Stimulated activated CD8-positive, alpha-beta memory T cell treated with anti-CD3 and anti-CD28 coated beads, Interleukin-7, amount 100 ng/mL, for 48 hours (primary cell): ENCODE measurements around the gene HOXA7.

Experiments
- DNase-seq, 2 donors: peaks; one replicate each; pipeline ENCODE4 v3.0.0-alpha.2; 2020; ENCODE audit warnings: low read depth in 1 of 2; ENCODE audit errors: extremely low read depth in 1 of 2

The HOXA7 gene

GRCh38 chr7:27182285-27182841 is 25.9 kb upstream of the HOXA7 start:
- no peak for DNase-seq

GRCh38 chr7:27181795-27182275 is 25.4 kb upstream of the HOXA7 start:
- DNase-seq, result no peak

GRCh38 chr7:27180431-27181420 is 24.3 kb upstream of the HOXA7 start:
- no peak for DNase-seq

- DNase-seq, result no peak
These were observed 23.3 kb upstream of the HOXA7 start for GRCh38 chr7:27179503-27180430.

GRCh38 chr7:27179030-27179429 is 22.6 kb upstream of the HOXA7 start:
- no peak for DNase-seq

- DNase-seq, result no peak
These were observed 21.9 kb upstream of the HOXA7 start for GRCh38 chr7:27178366-27178765.

- no peak for DNase-seq
These were observed 21.4 kb upstream of the HOXA7 start for GRCh38 chr7:27177795-27178320.

GRCh38 chr7:27176962-27177794 is 20.7 kb upstream of the HOXA7 start:
- DNase-seq, result no peak

- DNase-seq, result no peak
These were observed 20.0 kb upstream of the HOXA7 start for GRCh38 chr7:27176524-27176845.

- DNase-seq, result no peak
These were observed 19.4 kb upstream of the HOXA7 start for GRCh38 chr7:27175626-27176523.

GRCh38 chr7:27174874-27175625 is 18.6 kb upstream of the HOXA7 start:
- no peak for DNase-seq

- no peak for DNase-seq
These were observed 17.7 kb upstream of the HOXA7 start, which contains the start of gene HOXA10 for GRCh38 chr7:27173956-27174873. TSS of gene HOXA10 (minus strand) at chr7:27174320. CDS start at chr7:27174306, 14 bp downstream.

- no peak for DNase-seq
These were observed 17.1 kb upstream of the HOXA7 start for GRCh38 chr7:27173511-27173955.

GRCh38 chr7:27172823-27173510 is 16.5 kb upstream of the HOXA7 start:
- no peak for DNase-seq

- DNase-seq, result no peak
These were observed 15.9 kb upstream of the HOXA7 start for GRCh38 chr7:27172315-27172774.

GRCh38 chr7:27171637-27172314 is 15.3 kb upstream of the HOXA7 start:
- no peak for DNase-seq
